IPS-15b (cell line): ENCODE data around the gene LTB.

Source experiments
- H3K27me3 ChIP-seq: one replicate; pipeline ENCODE4 v1.6.1; 2013; ENCODE audit warnings: low read length; ENCODE audit not compliant: control insufficient read depth, insufficient read depth
- H3K36me3 ChIP-seq: one replicate; pipeline ENCODE4 v1.6.1; 2013; ENCODE audit warnings: low read length; ENCODE audit not compliant: control insufficient read depth, insufficient read depth
- H3K4me1 ChIP-seq: one replicate; pipeline ENCODE4 v1.6.1; 2013; ENCODE audit warnings: mild to moderate bottlenecking, low read length; ENCODE audit not compliant: control insufficient read depth, insufficient read depth
- H3K4me3 ChIP-seq: one replicate; pipeline ENCODE4 v1.5.1; 2013; ENCODE audit warnings: low read depth, low read length
- H3K9ac ChIP-seq: one replicate; pipeline ENCODE4 v1.6.1; 2013; ENCODE audit warnings: low read depth, mild to moderate bottlenecking, low read length
- H3K9me3 ChIP-seq: one replicate; pipeline ENCODE4 v1.6.1; 2013; ENCODE audit warnings: mild to moderate bottlenecking, low read length; ENCODE audit not compliant: control insufficient read depth, insufficient read depth

LTB gene

DNA sequence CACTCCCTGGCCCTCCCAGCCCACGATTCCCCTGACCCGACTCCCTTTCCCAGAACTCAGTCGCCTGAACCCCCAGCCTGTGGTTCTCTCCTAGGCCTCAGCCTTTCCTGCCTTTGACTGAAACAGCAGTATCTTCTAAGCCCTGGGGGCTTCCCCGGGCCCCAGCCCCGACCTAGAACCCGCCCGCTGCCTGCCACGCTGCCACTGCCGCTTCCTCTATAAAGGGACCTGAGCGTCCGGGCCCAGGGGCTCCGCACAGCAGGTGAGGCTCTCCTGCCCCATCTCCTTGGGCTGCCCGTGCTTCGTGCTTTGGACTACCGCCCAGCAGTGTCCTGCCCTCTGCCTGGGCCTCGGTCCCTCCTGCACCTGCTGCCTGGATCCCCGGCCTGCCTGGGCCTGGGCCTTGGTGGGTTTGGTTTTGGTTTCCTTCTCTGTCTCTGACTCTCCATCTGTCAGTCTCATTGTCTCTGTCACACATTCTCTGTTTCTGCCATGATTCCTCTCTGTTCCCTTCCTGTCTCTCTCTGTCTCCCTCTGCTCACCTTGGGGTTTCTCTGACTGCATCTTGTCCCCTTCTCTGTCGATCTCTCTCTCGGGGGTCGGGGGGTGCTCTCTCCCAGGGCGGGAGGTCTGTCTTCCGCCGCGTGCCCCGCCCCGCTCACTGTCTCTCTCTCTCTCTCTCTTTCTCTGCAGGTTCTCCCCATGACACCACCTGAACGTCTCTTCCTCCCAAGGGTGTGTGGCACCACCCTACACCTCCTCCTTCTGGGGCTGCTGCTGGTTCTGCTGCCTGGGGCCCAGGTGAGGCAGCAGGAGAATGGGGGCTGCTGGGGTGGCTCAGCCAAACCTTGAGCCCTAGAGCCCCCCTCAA, 9.9 kb downstream of the LTB start, which contains the start of gene LTA:
Gene LTA (plus strand): TSS at position 249 of the 871 bp plus-strand sequence. CDS start 454 bp downstream, at position 703.
- Histone ChIP-seq H3K27me3 (peaks cover 6% of the 10 kb centered on the region), H3K36me3 (no peaks in the 10 kb centered on the region), H3K4me1 (no peaks in the 10 kb centered on the region), H3K9me3 (no peaks in the 10 kb centered on the region), H3K9ac (no peak within 1 kb of the TSS), H3K4me3 (no peak within 1 kb of the TSS)

DNA sequence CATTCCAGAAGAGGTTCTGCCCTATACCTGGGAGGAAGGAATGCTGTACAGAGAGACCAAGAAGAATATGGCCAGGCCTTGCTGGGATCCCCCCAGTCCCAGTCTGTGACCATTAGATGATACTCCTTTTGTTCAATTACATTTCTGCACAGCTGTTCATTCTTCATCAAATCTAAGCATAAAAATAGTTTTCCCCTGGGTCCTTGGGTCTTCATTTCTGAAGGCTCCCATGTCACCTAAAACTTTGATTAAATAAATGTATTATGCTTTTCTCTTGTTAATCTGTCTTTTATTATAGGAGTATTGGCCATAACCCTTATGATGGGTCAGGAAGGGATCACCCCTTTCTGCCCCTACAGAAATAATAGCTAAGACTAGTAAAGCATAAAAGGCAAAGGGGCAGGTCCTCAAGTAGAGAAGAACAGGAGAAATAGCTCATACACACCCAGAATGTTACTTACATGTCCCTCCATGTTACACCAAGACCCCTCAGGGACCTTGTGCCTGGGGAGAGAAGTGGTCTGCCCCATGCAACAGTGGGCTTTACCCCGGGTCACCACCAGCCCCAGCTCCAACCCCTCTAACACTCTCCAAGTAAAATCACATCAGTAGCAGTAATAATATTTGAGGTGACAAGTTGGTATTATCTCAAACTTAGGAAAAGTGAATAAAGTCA, 12.2 kb downstream of the LTB start:
- Histone ChIP-seq H3K9me3 (no peaks in the 10 kb centered on the region), H3K36me3 (no peaks in the 10 kb centered on the region), H3K4me1 (no peaks in the 10 kb centered on the region), H3K27me3 (no peaks in the 10 kb centered on the region), H3K9ac (no peak overlapping the region), H3K4me3 (no peak overlapping the region)

- Histone ChIP-seq H3K9ac (no peak overlapping the region), H3K27me3 (no peaks in the 10 kb centered on the region), H3K4me3 (no peak overlapping the region), H3K36me3 (no peaks in the 10 kb centered on the region), H3K9me3 (no peaks in the 10 kb centered on the region), H3K4me1 (no peaks in the 10 kb centered on the region)
These were observed 13.7 kb downstream of the LTB start for GRCh38 chr6:31568537-31568961.

DNA sequence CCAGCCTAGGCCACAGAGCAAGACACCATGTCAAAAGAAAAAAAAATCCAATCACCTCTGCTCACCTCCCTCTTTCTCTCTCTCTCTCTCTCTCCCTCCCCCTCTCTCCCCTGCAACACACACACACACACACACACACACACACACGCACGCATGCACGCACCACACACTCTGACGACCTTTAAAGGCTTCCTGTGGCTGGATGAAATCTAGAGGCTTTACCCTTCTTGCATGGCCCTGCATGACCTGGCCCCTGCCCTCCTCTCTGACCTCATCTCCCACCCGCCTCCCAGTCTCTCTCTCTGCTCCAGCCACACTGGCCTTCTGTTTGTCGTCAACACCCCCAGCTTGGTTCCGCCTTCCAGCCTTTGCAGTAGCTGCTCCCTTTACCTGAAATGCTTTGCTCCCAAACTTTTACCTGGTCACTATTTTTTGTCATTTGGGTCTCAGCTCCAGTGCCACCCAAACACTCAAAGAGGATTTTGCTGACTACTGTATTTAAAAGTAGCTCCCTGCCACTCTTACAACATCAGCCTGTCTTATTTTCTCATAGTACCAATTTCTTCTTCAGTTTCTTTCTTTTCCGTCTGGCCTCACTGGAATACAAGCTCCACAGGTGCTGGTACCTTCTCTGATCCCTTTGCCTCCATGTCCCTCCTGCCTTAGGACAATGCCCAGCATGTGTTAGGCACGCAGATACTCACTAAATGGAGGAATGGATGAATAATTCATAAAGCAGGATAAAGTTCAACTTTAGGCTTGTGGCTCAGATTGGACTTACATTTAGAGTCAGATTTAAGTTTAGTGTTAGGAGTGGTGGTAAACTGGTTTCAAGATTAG, 14.5 kb downstream of the LTB start:
- no peak overlapping the region for H3K4me3 ChIP-seq
- H3K9ac ChIP-seq = no peak overlapping the region
- no peaks in the 10 kb centered on the region for H3K4me1 ChIP-seq
- H3K27me3 ChIP-seq = no peaks in the 10 kb centered on the region
- H3K36me3 ChIP-seq = no peaks in the 10 kb centered on the region
- H3K9me3 ChIP-seq = no peaks in the 10 kb centered on the region

DNA sequence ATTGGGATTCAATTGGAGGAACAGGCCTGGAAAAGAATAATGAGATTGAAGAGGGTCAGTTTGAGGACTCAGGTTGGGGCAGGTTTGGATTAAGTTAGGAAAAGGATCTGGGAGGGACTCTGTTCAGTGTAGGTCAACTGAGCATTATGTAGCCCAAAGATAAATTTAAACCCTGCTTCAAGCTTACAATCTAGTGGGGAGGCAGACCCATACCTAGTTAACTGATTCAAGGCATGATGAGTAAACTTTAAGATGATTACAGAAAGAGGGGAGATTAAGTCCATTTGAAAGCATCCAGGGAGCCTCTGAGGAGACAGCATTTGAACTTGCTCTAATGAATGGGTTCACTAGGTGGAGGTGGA, 21.5 kb downstream of the LTB start:
- Histone ChIP-seq H3K4me1 (no peaks in the 10 kb centered on the region), H3K27me3 (no peaks in the 10 kb centered on the region), H3K9ac (no peak overlapping the region), H3K36me3 (peaks cover 16% of the 10 kb centered on the region), H3K9me3 (no peaks in the 10 kb centered on the region), H3K4me3 (no peak overlapping the region)

- Histone ChIP-seq H3K27me3 (no peaks in the 10 kb centered on the region), H3K9ac (no peak overlapping the region), H3K4me3 (no peak overlapping the region), H3K9me3 (no peaks in the 10 kb centered on the region), H3K36me3 (peaks cover 16% of the 10 kb centered on the region), H3K4me1 (no peaks in the 10 kb centered on the region)
These were observed 22.1 kb downstream of the LTB start for GRCh38 chr6:31559958-31560696.

- Histone ChIP-seq H3K4me1 (no peaks in the 10 kb centered on the region), H3K9ac (no peak overlapping the region), H3K4me3 (no peak overlapping the region)
These were observed 22.6 kb downstream of the LTB start for GRCh38 chr6:31559606-31559957.

GRCh38 chr6:31558631-31559500, 23.4 kb downstream of the LTB start:
- H3K4me1 ChIP-seq = no peaks in the 10 kb centered on the region

More at GRCh38 chr6:31559606-31559957, 22.6 kb downstream of the LTB start:
- Histone ChIP-seq H3K9me3 (no peaks in the 10 kb centered on the region), H3K36me3 (peaks cover 16% of the 10 kb centered on the region), H3K27me3 (no peaks in the 10 kb centered on the region)

DNA sequence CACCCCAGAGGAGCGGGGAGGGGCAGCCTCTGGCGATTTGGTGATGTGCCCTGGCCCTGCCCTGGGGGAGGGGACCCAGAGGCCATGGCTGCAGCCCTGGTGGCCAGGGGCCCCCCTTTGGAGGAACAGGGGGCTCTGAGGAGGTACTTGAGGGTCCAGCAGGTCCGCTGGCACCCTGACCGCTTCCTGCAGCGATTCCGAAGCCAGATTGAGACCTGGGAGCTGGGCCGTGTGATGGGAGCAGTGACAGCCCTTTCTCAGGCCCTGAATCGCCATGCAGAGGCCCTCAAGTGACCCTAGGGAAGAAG, 24.0 kb downstream of the LTB start:
- H3K4me3 ChIP-seq = no peak overlapping the region
- H3K36me3 ChIP-seq = peaks cover 16% of the 10 kb centered on the region
- H3K9ac ChIP-seq = no peak overlapping the region
- H3K4me1 ChIP-seq = no peaks in the 10 kb centered on the region
- no peaks in the 10 kb centered on the region for H3K27me3 ChIP-seq
- no peaks in the 10 kb centered on the region for H3K9me3 ChIP-seq

More at GRCh38 chr6:31558631-31559500, 23.4 kb downstream of the LTB start:
- no peaks in the 10 kb centered on the region for H3K9me3 ChIP-seq
- H3K36me3 ChIP-seq = peaks cover 16% of the 10 kb centered on the region
- H3K4me3 ChIP-seq = no peak overlapping the region
- no peak overlapping the region for H3K9ac ChIP-seq
- H3K27me3 ChIP-seq = no peaks in the 10 kb centered on the region

- Histone ChIP-seq H3K36me3 (peaks cover 16% of the 10 kb centered on the region), H3K4me1 (no peaks in the 10 kb centered on the region), H3K9me3 (no peaks in the 10 kb centered on the region), H3K9ac (no peak overlapping the region), H3K27me3 (no peaks in the 10 kb centered on the region), H3K4me3 (no peak overlapping the region)
These were observed 24.5 kb downstream of the LTB start for GRCh38 chr6:31557443-31558317.
